ENCODE data around the gene GCNT2.
"Not testable (repeated sequence)": the region's sequence is repeated elsewhere in the genome, so short reads cannot be mapped to it uniquely, and the experiment has no call there.

The GCNT2 gene

GRCh38 chr6:10582774-10583508, 61.8 kb downstream of the GCNT2 start:
- no peak for DNase-seq

- DNase-seq, result no peak
Measured at GRCh38 chr6:10583509-10583901, 62.4 kb downstream of the GCNT2 start.

- no peak for DNase-seq
Measured at GRCh38 chr6:10584607-10585006, 63.5 kb downstream of the GCNT2 start.

GRCh38 chr6:10585209-10585845, 64.2 kb downstream of the GCNT2 start:
- no peak for DNase-seq

GRCh38 chr6:10586302-10586701, 65.2 kb downstream of the GCNT2 start:
- DNase-seq, result no peak

- DNase-seq, result no peak
Measured at GRCh38 chr6:10587656-10588406, 66.7 kb downstream of the GCNT2 start.

- DNase-seq, result no peak
Measured at GRCh38 chr6:10588562-10589428, 67.6 kb downstream of the GCNT2 start.

GRCh38 chr6:10589429-10589727, 68.2 kb downstream of the GCNT2 start:
- no peak for DNase-seq

GRCh38 chr6:10589983-10590382, 68.8 kb downstream of the GCNT2 start:
- no peak for DNase-seq

- DNase-seq, result no peak
Measured at GRCh38 chr6:10591422-10592160, 70.4 kb downstream of the GCNT2 start.

GRCh38 chr6:10595731-10596664, 74.8 kb downstream of the GCNT2 start:
- no peak for DNase-seq

- DNase-seq, result no peak
Measured at GRCh38 chr6:10597499-10598001, 76.4 kb downstream of the GCNT2 start.

GRCh38 chr6:10598084-10598960, 77.2 kb downstream of the GCNT2 start:
- no peak for DNase-seq

- DNase-seq, result no peak
Measured at GRCh38 chr6:10599046-10599445, 77.9 kb downstream of the GCNT2 start.

- not testable (repeated sequence) for DNase-seq
Measured at GRCh38 chr6:10600681-10601080, 79.5 kb downstream of the GCNT2 start.

GRCh38 chr6:10603219-10603618, 82.1 kb downstream of the GCNT2 start:
- DNase-seq, result no peak

- DNase-seq, result no peak
Measured at GRCh38 chr6:10609038-10609437, 87.9 kb downstream of the GCNT2 start.

GRCh38 chr6:10610289-10610688, 89.1 kb downstream of the GCNT2 start:
- no peak for DNase-seq

GRCh38 chr6:10612161-10612560, 91.0 kb downstream of the GCNT2 start:
- DNase-seq, result no peak

- DNase-seq, result no peak
Measured at GRCh38 chr6:10613077-10613476, 91.9 kb downstream of the GCNT2 start.

All from activated gamma-delta T cell treated with Interleukin-2 at 50 U/mL for 16 hours (primary cell).